Activated CD4-positive, alpha-beta T cell treated with anti-CD3 and anti-CD28 coated beads, Interleukin-2, amount 10 ng/mL, durations not matched to agents 7 days and 5 days (primary cell): ENCODE results near the gene MVB12B. TPM values are rescaled to one million over a fixed set of nuclear protein-coding genes. Genes with fewer than 3 reads are reported as not detected.

Experiments
- CTCF ChIA-PET: fragments of 350-600 bp; sonication (Branson Sonifier 250); formaldehyde crosslinking; loops from one replicate; lab custom pipeline; 2021; ENCODE audit warnings: antibody characterized with exemption; lab: Charles Lee
- POLR2A ChIA-PET: fragments of 350-600 bp; sonication (Branson Sonifier 250); formaldehyde crosslinking; loops from one replicate; lab custom pipeline; 2021; ENCODE audit warnings: antibody characterized with exemption; lab: Charles Lee
- DNase-seq: peaks from one replicate; pipeline ENCODE4 v3.0.0-alpha.2; 2020
- H3K27ac Mint-ChIP-seq: one replicate; pipeline ENCODE4 v1.8.0; 2021; ENCODE audit warnings: mild to moderate bottlenecking, moderate library complexity, mixed read lengths
- H3K27me3 Mint-ChIP-seq: one replicate; pipeline ENCODE4 v1.8.0; 2021; ENCODE audit warnings: mixed read lengths
- H3K36me3 Mint-ChIP-seq: one replicate; pipeline ENCODE4 v1.8.0; 2021; ENCODE audit warnings: low read depth, mixed read lengths
- H3K4me1 Mint-ChIP-seq: one replicate; pipeline ENCODE4 v1.8.0; 2021; ENCODE audit warnings: mixed read lengths
- H3K4me3 Mint-ChIP-seq: one replicate; pipeline ENCODE4 v1.8.0; 2021; ENCODE audit warnings: mild to moderate bottlenecking, moderate library complexity, mixed read lengths
- H3K9me3 Mint-ChIP-seq: one replicate; pipeline ENCODE4 v1.8.0; 2021; ENCODE audit warnings: mixed read lengths
- total RNA-seq, 2 experiments: library from RNA; stranded (reverse); gene quantifications; one replicate each; pipeline ENCODE4 v1.2.3, GENCODE V29; 2021

MVB12B gene
- total RNA-seq, 2 experiments from 2014 or later, result 7.3 to 7.6 TPM

DNA sequence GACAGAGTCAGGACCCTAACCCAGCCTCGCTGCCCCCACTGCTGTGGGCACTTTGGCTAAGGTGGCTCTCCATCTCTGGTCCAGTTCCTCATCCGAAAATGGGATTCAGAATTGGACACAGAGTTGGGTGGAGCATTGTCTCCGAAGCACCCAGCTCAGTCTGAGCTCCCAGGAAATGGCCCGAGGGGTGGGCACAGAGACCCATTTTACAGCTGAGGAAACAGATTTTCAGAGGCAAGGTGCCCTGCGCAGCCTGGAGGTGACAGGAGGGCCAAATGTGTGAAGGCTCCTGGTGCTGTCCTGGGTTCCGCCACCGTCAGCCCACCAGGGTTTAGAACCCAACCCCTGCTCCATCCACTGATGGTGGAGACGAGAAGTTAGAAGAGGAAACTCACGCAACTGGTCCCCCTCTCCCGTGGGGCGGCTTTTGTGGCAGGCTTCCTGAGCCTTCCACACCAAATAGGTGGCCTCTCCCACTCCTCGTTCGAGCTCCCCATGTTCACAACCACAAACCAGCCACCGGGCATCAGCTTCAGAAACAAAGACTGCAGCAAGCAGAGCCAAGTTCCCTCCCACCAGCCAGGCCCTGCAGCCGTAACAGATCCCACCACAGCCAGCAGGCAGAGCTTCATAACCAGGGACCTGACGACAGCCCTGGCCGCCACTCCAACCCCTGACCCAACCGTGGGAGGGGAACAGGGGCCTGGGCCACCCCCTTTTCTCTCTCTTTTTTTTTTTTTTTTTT, 196.2 kb downstream of the MVB12B start:
- Mint-ChIP-seq H3K4me3 (no peak overlapping the region), H3K27me3 (peaks cover 42% of the 10 kb centered on the region), H3K27ac (no peak overlapping the region), H3K36me3 (no peaks in the 10 kb centered on the region), H3K4me1 (peaks cover 31% of the 10 kb centered on the region), H3K9me3 (no peaks in the 10 kb centered on the region)
- ChIA-PET CTCF (interaction anchor here (1.2 to 1.5 kb wide), 2 partner anchors 24 kb away, joined by 3 to 6 read pairs; no protein-coding TSS in a partner anchor), POLR2A (no interaction called here)
- DNase-seq, result no peak

DNA sequence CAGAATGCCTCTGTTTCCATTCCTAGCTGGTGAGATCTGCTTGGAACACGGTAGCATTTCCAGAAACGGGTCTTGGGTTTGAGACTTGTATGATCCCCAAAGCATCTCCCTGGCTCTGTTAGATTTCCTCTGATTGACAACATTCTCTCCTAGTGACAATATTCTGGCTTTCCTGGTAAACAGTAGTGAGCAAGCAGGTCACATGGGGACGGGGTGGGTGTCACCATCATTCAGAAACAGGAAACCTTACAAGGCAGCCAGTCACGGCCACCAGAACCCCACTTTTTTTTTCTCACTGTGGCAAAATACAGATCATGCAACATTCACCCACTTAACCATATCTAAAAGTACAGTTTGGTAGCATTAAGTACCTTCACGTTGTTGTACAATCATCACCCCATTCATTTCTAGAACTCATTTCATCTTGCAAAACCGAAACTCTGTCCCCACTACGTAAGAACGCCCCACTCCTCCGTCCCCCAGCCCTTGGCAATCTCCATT, 197.0 kb downstream of the MVB12B start:
- Mint-ChIP-seq H3K27ac (peak overlapping the region; percentile 51), H3K4me1 (peaks cover 25% of the 10 kb centered on the region), H3K27me3 (peaks cover 33% of the 10 kb centered on the region), H3K9me3 (no peaks in the 10 kb centered on the region), H3K4me3 (peak overlapping the region; percentile 38), H3K36me3 (no peaks in the 10 kb centered on the region)
- ChIA-PET CTCF (interaction anchor here (1.5 kb wide), 1 partner anchor 25 kb away, joined by 6 read pairs; no protein-coding TSS in a partner anchor), POLR2A (no interaction called here)
- peak; percentile 46 for DNase-seq

DNA sequence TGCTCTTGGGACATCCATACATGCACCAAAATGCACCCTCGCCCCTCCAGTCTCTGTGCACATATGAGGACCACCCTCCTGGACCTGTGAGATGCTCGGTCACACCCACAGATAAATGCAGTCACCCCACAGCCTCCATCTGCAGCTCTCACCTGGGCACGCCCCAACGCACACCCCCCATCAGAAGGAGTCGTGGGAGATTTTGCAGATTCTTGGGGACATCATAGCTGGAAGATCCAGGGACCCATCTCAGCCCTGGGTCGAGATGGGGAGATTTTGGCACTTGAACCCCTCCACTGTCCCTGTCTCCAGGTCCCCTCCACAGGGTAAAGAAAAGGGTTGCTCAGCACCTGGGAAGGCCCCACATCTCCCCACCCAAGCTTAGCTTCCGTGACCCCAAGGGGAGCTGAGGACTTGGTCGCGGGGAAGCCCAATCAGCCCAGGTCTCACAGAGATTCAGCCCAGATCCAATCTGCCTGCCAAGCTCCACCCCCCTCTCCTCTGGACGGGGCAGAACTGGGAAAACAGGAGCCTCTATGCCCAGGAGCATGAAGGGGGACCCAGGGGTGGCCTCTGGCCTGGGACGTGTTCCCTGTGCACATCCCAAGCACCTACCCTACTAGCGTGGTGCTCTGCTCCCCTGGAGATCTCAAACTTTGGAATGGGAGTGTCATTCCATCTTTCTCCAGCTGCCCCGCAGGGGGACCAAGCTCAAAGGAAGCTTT, 197.9 kb downstream of the MVB12B start:
- Mint-ChIP-seq H3K4me3 (no peak overlapping the region), H3K27ac (peak overlapping the region; percentile 51), H3K36me3 (no peaks in the 10 kb centered on the region), H3K9me3 (no peaks in the 10 kb centered on the region), H3K27me3 (peaks cover 25% of the 10 kb centered on the region), H3K4me1 (peaks cover 19% of the 10 kb centered on the region)
- ChIA-PET POLR2A (no interaction called here), CTCF (interaction anchor here (0.6 to 1.7 kb wide), 2 partner anchors 11 to 31 kb away, joined by 3 to 4 read pairs; no protein-coding TSS in a partner anchor)
- DNase-seq, result no peak

DNA sequence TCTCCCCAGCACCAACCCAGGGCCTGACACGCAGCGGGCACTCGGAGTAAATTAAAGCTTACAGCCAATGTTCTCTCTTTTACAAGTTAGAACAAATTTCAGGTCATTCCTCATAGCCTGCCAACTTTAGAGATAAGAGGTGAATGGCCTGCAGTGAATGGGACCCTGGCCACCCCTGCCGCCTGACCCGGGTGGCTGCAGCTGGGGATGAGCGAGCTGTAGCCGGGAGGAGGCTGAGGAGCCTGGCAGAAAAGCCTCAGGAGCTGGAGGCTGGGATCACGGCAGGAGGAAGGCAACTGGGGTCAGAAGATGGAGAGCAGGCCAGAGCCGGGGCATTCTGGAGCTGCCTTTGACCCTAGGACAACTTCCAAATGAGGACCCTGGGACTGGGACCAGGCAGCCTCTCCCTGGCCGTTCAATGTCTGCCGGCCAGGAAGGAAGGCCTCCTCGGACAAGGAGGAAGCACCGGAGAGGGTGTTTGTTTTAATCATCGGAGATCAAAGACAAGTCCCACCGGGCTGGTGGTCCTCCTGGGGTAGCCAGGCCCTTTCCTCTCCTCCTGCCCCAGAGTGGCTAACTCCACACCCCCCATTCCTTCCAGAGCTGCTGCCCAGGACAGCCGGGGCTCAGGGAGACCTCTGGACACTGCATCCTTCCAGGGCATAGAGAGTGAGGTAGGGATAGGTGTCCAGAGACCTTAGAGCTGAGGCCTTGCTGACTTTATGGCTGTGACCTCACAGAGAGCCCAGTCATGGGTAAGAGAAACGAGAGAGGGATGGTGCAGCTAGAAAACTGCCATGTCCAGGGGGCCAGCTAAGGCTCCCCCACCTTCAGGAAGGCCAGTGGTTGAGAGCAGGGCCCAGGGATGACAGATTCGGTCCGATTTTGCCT, 199.8 kb downstream of the MVB12B start:
- no peaks in the 10 kb centered on the region for H3K36me3 Mint-ChIP-seq
- H3K27me3 Mint-ChIP-seq, result peaks cover 14% of the 10 kb centered on the region
- POLR2A ChIA-PET, result no interaction called here
- DNase-seq, result no peak
- H3K4me3 Mint-ChIP-seq, result no peak overlapping the region
- CTCF ChIA-PET, result interaction anchor here (1.0 to 1.5 kb wide), 3 partner anchors 12 to 26 kb away, joined by 3 to 6 read pairs (median 3); no protein-coding TSS in a partner anchor
- H3K27ac Mint-ChIP-seq, result no peak overlapping the region
- no peaks in the 10 kb centered on the region for H3K9me3 Mint-ChIP-seq
- H3K4me1 Mint-ChIP-seq, result peaks cover 17% of the 10 kb centered on the region

DNA sequence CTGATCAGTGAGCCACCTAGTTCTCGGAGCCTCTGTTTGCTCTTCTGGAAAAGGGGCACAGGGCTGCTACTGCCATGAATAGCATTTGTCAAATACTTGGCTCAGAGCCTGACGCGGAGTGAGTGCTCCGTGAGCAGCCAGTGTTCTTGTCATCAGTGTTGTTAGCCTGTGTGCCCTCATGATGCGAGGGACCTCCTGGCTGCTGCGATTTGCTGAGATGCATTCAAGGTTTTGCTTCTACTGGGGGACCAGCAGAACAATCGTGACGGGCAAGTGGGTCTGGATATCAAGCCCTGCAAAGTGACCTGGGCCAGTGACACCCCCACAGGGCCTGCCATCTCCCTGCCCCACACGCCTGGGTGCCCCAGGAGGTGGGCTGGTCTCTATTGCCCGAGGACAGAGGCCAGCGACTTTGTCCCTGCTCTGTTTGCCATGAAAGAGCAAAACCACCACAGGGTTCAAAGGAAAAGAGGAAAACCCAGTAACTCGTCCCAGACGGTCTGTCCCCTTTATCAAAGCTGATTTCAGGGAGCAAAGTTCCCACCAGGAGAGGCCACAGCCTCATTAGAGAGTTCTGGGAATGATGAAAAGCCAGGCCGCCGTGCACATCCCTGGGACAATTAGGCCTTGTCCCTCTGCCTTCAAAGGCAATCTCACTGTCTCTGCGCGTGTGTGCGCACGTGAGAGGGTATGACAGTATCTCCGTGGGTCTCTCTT, 200.6 kb downstream of the MVB12B start:
- H3K9me3 Mint-ChIP-seq, result no peaks in the 10 kb centered on the region
- no peak overlapping the region for H3K27ac Mint-ChIP-seq
- no peak overlapping the region for H3K4me3 Mint-ChIP-seq
- ChIA-PET POLR2A (no interaction called here), CTCF (interaction anchor here (1.3 kb wide), 1 partner anchor 11 kb away, joined by 4 read pairs; no protein-coding TSS in a partner anchor)
- no peaks in the 10 kb centered on the region for H3K36me3 Mint-ChIP-seq
- H3K27me3 Mint-ChIP-seq, result peaks cover 12% of the 10 kb centered on the region
- H3K4me1 Mint-ChIP-seq, result peaks cover 17% of the 10 kb centered on the region
- no peak for DNase-seq

DNA sequence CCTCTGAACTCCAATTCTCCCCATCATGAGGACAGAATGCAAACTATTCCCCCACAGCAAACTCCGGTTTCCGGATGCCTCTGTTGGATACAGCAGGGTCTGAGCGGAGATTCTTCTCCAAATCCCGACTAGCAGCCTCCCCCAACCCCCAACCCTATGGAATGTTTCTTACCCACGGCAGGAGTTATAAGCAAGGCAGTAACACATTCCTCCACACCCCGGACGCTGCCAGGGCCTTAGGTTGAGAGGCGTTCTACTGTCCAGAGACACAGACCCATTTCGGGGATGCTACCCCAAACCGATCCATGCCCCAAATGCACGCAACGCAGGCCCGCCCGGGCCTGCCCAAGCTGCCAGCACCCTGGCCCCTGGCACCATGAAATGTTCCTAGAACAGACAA, 201.5 kb downstream of the MVB12B start:
- Mint-ChIP-seq H3K27ac (no peak overlapping the region), H3K27me3 (peaks cover 12% of the 10 kb centered on the region), H3K4me1 (peaks cover 14% of the 10 kb centered on the region), H3K4me3 (no peak overlapping the region), H3K9me3 (no peaks in the 10 kb centered on the region), H3K36me3 (no peaks in the 10 kb centered on the region)
- POLR2A ChIA-PET, result no interaction called here
- CTCF ChIA-PET, result interaction anchor here (1.3 kb wide), 1 partner anchor 10 kb away, joined by 4 read pairs; no protein-coding TSS in a partner anchor
- DNase-seq, result no peak

DNA sequence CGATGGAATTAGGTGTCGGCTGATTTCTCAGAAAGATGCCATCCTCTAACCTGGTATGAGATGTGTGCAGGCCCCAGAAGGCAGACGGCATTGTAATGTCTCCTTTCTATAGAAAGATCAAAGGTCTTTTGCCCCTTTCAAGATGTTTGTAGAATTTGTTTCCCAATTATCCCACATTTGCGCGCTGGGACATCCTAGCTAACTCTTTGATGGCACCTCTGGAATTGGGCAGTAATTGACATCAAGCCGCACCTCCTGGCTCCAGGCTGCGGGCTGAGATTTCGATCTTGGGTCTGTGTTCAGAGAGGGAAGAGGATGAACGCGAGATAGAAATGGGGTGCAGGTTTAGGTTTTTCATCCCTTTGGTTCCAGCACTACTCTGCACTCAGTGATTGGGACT, 202.3 kb downstream of the MVB12B start:
- no peak for DNase-seq
- H3K9me3 Mint-ChIP-seq, result no peaks in the 10 kb centered on the region
- H3K4me3 Mint-ChIP-seq, result no peak overlapping the region
- no peaks in the 10 kb centered on the region for H3K36me3 Mint-ChIP-seq
- peaks cover 7% of the 10 kb centered on the region for H3K4me1 Mint-ChIP-seq
- peaks cover 8% of the 10 kb centered on the region for H3K27me3 Mint-ChIP-seq
- POLR2A ChIA-PET, result interaction anchor here (0.6 kb wide), 1 partner anchor 11 kb away, joined by 3 read pairs; no protein-coding TSS in a partner anchor
- CTCF ChIA-PET, result no interaction called here
- no peak overlapping the region for H3K27ac Mint-ChIP-seq

DNA sequence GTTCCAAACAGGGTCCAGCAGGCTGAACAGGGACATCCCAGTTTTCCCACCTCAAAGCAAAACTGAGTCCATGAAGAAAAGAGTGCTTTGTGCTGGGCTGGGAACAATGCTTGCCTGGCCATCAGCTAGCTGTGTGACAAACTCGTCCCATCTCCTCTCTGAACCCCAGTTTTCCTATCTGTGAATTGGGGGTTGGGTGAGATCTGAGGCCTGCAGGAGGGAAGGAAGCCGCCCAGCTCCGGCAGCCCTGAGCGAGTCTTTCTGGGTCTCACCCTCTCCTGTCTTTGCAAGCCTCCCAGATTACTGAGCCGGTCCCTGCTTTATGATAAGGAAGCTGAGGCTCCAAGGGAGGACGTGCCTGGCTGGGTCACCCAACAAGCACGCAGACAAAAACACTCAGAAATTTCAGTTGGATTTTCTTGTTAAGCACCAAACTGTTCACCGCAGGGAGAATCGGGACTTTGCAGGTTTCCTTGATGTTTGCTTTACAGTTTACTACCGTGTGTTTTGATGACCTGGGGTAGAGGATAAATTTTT, 204.5 kb downstream of the MVB12B start:
- H3K36me3 Mint-ChIP-seq, result no peaks in the 10 kb centered on the region
- ChIA-PET POLR2A (no interaction called here), CTCF (no interaction called here)
- no peaks in the 10 kb centered on the region for H3K9me3 Mint-ChIP-seq
- H3K27me3 Mint-ChIP-seq, result peaks cover 3% of the 10 kb centered on the region
- H3K27ac Mint-ChIP-seq, result no peak overlapping the region
- H3K4me3 Mint-ChIP-seq, result no peak overlapping the region
- no peak for DNase-seq
- no peaks in the 10 kb centered on the region for H3K4me1 Mint-ChIP-seq

DNA sequence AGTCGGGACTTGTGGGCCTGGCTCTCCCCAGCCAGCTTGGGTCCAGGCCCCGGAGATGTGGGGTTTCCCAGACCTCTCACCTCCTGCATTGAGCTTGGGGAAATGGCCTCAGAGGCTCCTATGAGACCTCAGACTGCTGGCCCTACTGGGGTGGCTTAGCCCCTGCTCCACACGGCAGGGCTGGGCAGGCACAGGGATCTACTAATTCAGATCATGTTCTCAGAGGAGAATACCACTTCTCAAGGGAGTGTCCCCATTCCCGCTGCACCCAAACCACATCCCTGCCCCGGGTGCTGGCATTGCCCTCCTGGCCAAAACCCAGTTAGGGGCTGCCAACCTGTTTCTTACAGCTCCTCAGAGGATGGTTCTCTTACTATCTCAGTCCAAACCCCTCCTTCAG, 205.0 kb downstream of the MVB12B start:
- Mint-ChIP-seq H3K27me3 (peaks cover 3% of the 10 kb centered on the region), H3K9me3 (no peaks in the 10 kb centered on the region), H3K27ac (no peak overlapping the region), H3K4me1 (no peaks in the 10 kb centered on the region), H3K36me3 (no peaks in the 10 kb centered on the region), H3K4me3 (no peak overlapping the region)
- no peak for DNase-seq
- ChIA-PET CTCF (interaction anchor here (1.3 kb wide), 1 partner anchor 12 kb away, joined by 3 read pairs; no protein-coding TSS in a partner anchor), POLR2A (no interaction called here)

DNA sequence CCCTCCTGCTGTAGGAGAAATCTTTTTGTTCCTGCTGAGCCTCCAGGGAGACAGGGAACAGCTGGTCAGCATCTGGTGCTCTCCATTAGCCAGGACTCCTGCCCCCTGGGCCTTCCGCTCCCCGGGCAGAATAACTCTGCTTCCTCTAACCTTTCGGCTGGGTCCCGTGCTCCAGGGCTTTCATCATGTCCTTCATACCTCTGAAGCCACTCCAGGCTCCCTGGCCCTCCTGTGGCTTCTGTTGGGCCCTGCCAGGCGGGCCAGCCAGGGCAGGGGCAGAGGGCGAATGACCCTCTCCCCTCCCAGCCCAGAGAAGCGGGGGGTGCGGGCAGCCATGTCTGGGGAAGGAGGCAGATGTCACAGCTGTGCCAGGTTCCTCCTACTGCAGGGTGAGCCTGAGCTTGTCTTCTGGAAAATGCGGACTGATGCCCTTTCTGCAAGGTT, 205.4 kb downstream of the MVB12B start:
- CTCF ChIA-PET, result interaction anchor here (0.8 to 1.3 kb wide), 4 partner anchors 12 to 26 kb away, joined by 3 read pairs; no protein-coding TSS in a partner anchor
- H3K4me3 Mint-ChIP-seq, result no peak overlapping the region
- no peak for DNase-seq
- no peaks in the 10 kb centered on the region for H3K36me3 Mint-ChIP-seq
- peaks cover 3% of the 10 kb centered on the region for H3K27me3 Mint-ChIP-seq
- H3K27ac Mint-ChIP-seq, result no peak overlapping the region
- no peaks in the 10 kb centered on the region for H3K9me3 Mint-ChIP-seq
- POLR2A ChIA-PET, result no interaction called here
- no peaks in the 10 kb centered on the region for H3K4me1 Mint-ChIP-seq

DNA sequence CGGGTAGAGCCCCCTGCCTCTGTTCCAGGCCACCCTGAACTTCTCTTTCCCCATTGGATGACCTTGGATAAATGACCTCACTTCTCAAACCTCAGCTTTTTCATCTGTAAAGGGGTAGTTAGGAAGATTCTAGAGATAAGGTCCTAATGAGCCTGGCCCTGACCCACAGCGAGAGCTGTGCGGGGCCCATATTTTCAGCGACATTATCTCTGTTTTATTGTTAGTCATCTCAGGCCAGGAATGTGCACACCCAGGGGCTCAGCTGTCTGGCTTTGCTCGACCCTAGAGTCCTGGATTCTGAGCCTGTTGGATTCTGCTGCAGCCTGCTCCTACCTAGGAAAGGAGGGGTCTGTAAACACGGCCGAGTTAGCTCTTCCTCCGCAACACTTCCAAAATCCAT, 205.9 kb downstream of the MVB12B start:
- Mint-ChIP-seq H3K27me3 (peaks cover 3% of the 10 kb centered on the region), H3K4me1 (no peaks in the 10 kb centered on the region), H3K4me3 (no peak overlapping the region), H3K9me3 (no peaks in the 10 kb centered on the region), H3K27ac (no peak overlapping the region), H3K36me3 (no peaks in the 10 kb centered on the region)
- no peak for DNase-seq
- CTCF ChIA-PET, result interaction anchor here (0.8 to 1.3 kb wide), 4 partner anchors 13 to 25 kb away, joined by 3 read pairs; no protein-coding TSS in a partner anchor
- POLR2A ChIA-PET, result no interaction called here
